Liver (tissue), 9 donors: ENCODE measurements around the gene FBP2. TPM values are rescaled to one million over a fixed set of nuclear protein-coding genes. Genes with fewer than 3 reads are reported as not detected.

Source experiments
- DNase-seq: peaks from one replicate; pipeline ENCODE4 v3.0.0-alpha.2; 2017; ENCODE audit warnings: low spot score
- H3K27ac ChIP-seq, 2 donors: one replicate each; pipeline ENCODE4 v1.7.0; 2013; ENCODE audit warnings: inconsistent platforms in 2 of 2, low read length in 2 of 2, control low read depth in 1 of 2, low read depth in 1 of 2, mild to moderate bottlenecking in 1 of 2
- H3K27me3 ChIP-seq, 4 donors: one replicate each; pipeline versions ENCODE4 v1.6.1 to v1.7.0; 2013; ENCODE audit warnings: low read length in 3 of 4, inconsistent platforms in 1 of 4, mild to moderate bottlenecking in 1 of 4, moderate library complexity in 1 of 4; ENCODE audit not compliant: control insufficient read depth in 4 of 4, insufficient read depth in 4 of 4
- H3K36me3 ChIP-seq, 4 donors: one replicate each; pipeline versions ENCODE4 v1.6.1 to v1.7.0; 2013; ENCODE audit warnings: low read length in 3 of 4, mild to moderate bottlenecking in 3 of 4, low read depth in 1 of 4, moderate library complexity in 1 of 4; ENCODE audit not compliant: control insufficient read depth in 4 of 4, insufficient read depth in 3 of 4
- H3K4me1 ChIP-seq, 4 donors: one replicate each; pipeline versions ENCODE4 v1.6.1 to v1.7.0; 2013; ENCODE audit warnings: low read length in 3 of 4, mild to moderate bottlenecking in 3 of 4, moderate library complexity in 1 of 4; ENCODE audit not compliant: control insufficient read depth in 4 of 4, insufficient read depth in 4 of 4
- H3K4me3 ChIP-seq, 3 donors: one replicate each; pipeline versions ENCODE4 v1.6.1 to v1.7.0; 2013; ENCODE audit warnings: low read length in 3 of 3, control low read depth in 1 of 3, low read depth in 1 of 3, mild to moderate bottlenecking in 1 of 3
- H3K9ac ChIP-seq, 2 donors: one replicate each; pipeline ENCODE4 v1.7.0; 2013; ENCODE audit warnings: low read length in 2 of 2, mild to moderate bottlenecking in 2 of 2, moderate library complexity in 2 of 2, control low read depth in 1 of 2, low read depth in 1 of 2
- H3K9me3 ChIP-seq, 4 donors: one replicate each; pipeline versions ENCODE4 v1.6.1 to v1.7.0; 2013; ENCODE audit warnings: low read length in 3 of 4; ENCODE audit not compliant: control insufficient read depth in 4 of 4
- ATF3 ChIP-seq: IDR thresholded peaks from 2 replicates; pipeline ENCODE4 v1.6.1; 2016; ENCODE audit warnings: antibody characterized with exemption
- CTCF ChIP-seq: fragments of 150-350 bp; IDR thresholded peaks from 2 replicates; pipeline ENCODE4 v1.5.1; 2017; ENCODE audit warnings: improper control_type of control experiment, low read depth, low read length; ENCODE audit not compliant: missing input control
- EGR1 ChIP-seq, 2 donors: IDR thresholded peaks; 2 replicates each; pipeline ENCODE4 v1.6.1; 2016 to 2018; ENCODE audit warnings: antibody characterized with exemption in 2 of 2, low read depth in 2 of 2
- FOXA1 ChIP-seq: IDR thresholded peaks from 2 replicates; pipeline ENCODE4 v1.6.1; 2016; ENCODE audit warnings: antibody characterized with exemption
- FOXA2 ChIP-seq: IDR thresholded peaks from 2 replicates; pipeline ENCODE4 v1.6.1; 2016; ENCODE audit warnings: antibody characterized with exemption
- GABPA ChIP-seq, 2 donors: IDR thresholded peaks in 1 of 2; conservative IDR thresholded peaks in 1 of 2; 2 replicates each; pipeline ENCODE4 v1.6.1; 2016; ENCODE audit warnings: antibody characterized with exemption in 2 of 2, mild to moderate bottlenecking in 1 of 2, moderate library complexity in 1 of 2
- HNF4A ChIP-seq, 2 donors: conservative IDR thresholded peaks; 2 replicates each; pipeline ENCODE4 v1.6.1; 2016; ENCODE audit warnings: antibody characterized with exemption in 2 of 2, mild to moderate bottlenecking in 2 of 2
- HNF4G ChIP-seq: IDR thresholded peaks from 2 replicates; pipeline ENCODE4 v1.6.1; 2016; ENCODE audit warnings: antibody characterized with exemption
- JUND ChIP-seq, 2 donors: IDR thresholded peaks; 2 replicates each; pipeline ENCODE4 v1.6.1; 2016; ENCODE audit warnings: antibody characterized with exemption in 2 of 2
- MAX ChIP-seq: IDR thresholded peaks from 2 replicates; pipeline ENCODE4 v1.6.1; 2016; ENCODE audit warnings: antibody characterized with exemption
- NR2F2 ChIP-seq: IDR thresholded peaks from 2 replicates; pipeline ENCODE4 v1.6.1; 2016; ENCODE audit warnings: antibody characterized with exemption
- RAD21 ChIP-seq, 2 donors: IDR thresholded peaks; 2 replicates each; pipeline ENCODE4 v1.6.1; 2016; ENCODE audit warnings: antibody characterized with exemption in 2 of 2, mild to moderate bottlenecking in 2 of 2
- REST ChIP-seq: IDR thresholded peaks from 2 replicates; pipeline ENCODE4 v1.6.1; 2016; ENCODE audit warnings: antibody characterized with exemption, mild to moderate bottlenecking
- RXRA ChIP-seq, 2 donors: IDR thresholded peaks; 2 replicates each; pipeline ENCODE4 v1.6.1; 2017 to 2018; ENCODE audit warnings: antibody characterized with exemption in 2 of 2, mild to moderate bottlenecking in 1 of 2
- SP1 ChIP-seq: IDR thresholded peaks from 2 replicates; pipeline ENCODE4 v1.6.1; 2018; ENCODE audit warnings: antibody characterized with exemption, mild to moderate bottlenecking
- TAF1 ChIP-seq: conservative IDR thresholded peaks from 2 replicates; pipeline ENCODE4 v1.6.1; 2016; ENCODE audit warnings: antibody characterized with exemption, mild to moderate bottlenecking
- YY1 ChIP-seq: IDR thresholded peaks from 2 replicates; pipeline ENCODE4 v1.6.1; 2016; ENCODE audit warnings: antibody characterized with exemption, mild to moderate bottlenecking
- ZBTB33 ChIP-seq: IDR thresholded peaks from 2 replicates; pipeline ENCODE4 v1.6.1; 2016; ENCODE audit warnings: antibody characterized with exemption
- WGBS: extraction: QIAGEN DNeasy Blood & Tissue Kit; methylation state at CpG from one replicate; pipeline ENCODE4 v1.1.7; 2013; 5-methylcytosine and 5-hydroxymethylcytosine counted together
- polyA plus RNA-seq, 2 donors: library from polyadenylated mRNA; stranded (reverse) in 1 of 2; unstranded in 1 of 2; fragments of 200-250 nt in 1 of 2; fragments of >200 nt in 1 of 2; fragmentation: Nextera tagmentation in 1 of 2; extraction: Ambion mirVana in 1 of 2; gene quantifications; one replicate each; pipeline versions ENCODE4 v1.2.1 to v1.2.3, GENCODE V29; 2013 to 2015
- total RNA-seq, 2 donors: library from RNA; depleted of rRNA; stranded (reverse); fragments of >200 nt; gene quantifications; one replicate each; pipeline ENCODE4 v1.2.3, GENCODE V29; 2014
- donor health status: healthy.
- donor health status: healthy.
- donor health status: healthy.
- donor health status: healthy.
- donor health status: healthy.

The FBP2 gene
- total and polyA plus RNA-seq, 4 donors = not detected

GRCh38 chr9:94631599-94631998 is 38.0 kb upstream of the FBP2 start (continued):
- TF ChIP-seq CTCF = no peak
- TF ChIP-seq RXRA (IDR thresholded peaks at IDR 0.05) = peak; percentile 86 to 89

- TF ChIP-seq HNF4A (conservative IDR thresholded peaks at IDR 0.05) (no peak), EGR1 (IDR thresholded peaks at IDR 0.05; ENCODE audit: low read depth in 2 of 2) (no peak), FOXA1 (no peak), MAX (no peak), JUND (IDR thresholded peaks at IDR 0.05) (no peak), HNF4G (no peak), RXRA (IDR thresholded peaks at IDR 0.05) (no peak), ZBTB33 (no peak), NR2F2 (no peak), FOXA2 (no peak), YY1 (no peak), RAD21 (IDR thresholded peaks at IDR 0.05) (no peak), TAF1 (no peak), REST (no peak), CTCF (no peak), SP1 (no peak), ATF3 (no peak), GABPA (IDR thresholded peaks at IDR 0.05 in 1 of 2, conservative IDR thresholded peaks at IDR 0.05 in 1 of 2) (no peak)
- H3K27ac ChIP-seq = peak overlapping the region; percentile 49 to 68
- no peak overlapping the region for H3K4me3 ChIP-seq
- H3K36me3 ChIP-seq = peaks cover 0 to 11% (median 4%) of the 10 kb centered on the region in 4 donors
- no peak for DNase-seq
- no peaks in the 10 kb centered on the region for H3K27me3 ChIP-seq
- no peaks in the 10 kb centered on the region for H3K9me3 ChIP-seq
- H3K9ac ChIP-seq = no peak overlapping the region
- WGBS = 70% methylated on average over 5 of the region's 5 CpGs
- peaks cover 11 to 76% (median 59%) of the 10 kb centered on the region in 4 donors for H3K4me1 ChIP-seq
Observed at GRCh38 chr9:94630833-94631232, 37.2 kb upstream of the FBP2 start.
